ENCODE measurements around the gene ACAP3. TPM values are rescaled to one million over a fixed set of nuclear protein-coding genes. Genes with fewer than 3 reads are reported as not detected.
"Not testable (repeated sequence)": the region's sequence is repeated elsewhere in the genome, so short reads cannot be mapped to it uniquely, and the experiment has no call there.

Gene ACAP3
- total RNA-seq, 1 experiment from 2014 or later = 35.9 TPM

- in situ Hi-C loops (cut with HindIII; ENCODE audit: low pct_unique_long_range_greater_than_20kb, low sequenced_read_pairs) = no loop called here
These were observed 11.9 kb upstream of the ACAP3 start for GRCh38 chr1:1319646-1319941.

GRCh38 chr1:1318777-1319645 is 11.3 kb upstream of the ACAP3 start:
- in situ Hi-C loops (cut with HindIII; ENCODE audit: low pct_unique_long_range_greater_than_20kb, low sequenced_read_pairs) = no loop called here
- DNase-seq (ENCODE audit: low read depth) = no peak

More at GRCh38 chr1:1319646-1319941, 11.9 kb upstream of the ACAP3 start:
- DNase-seq (ENCODE audit: low read depth) = no peak

- DNase-seq (ENCODE audit: low read depth) = peak; percentile 72
- in situ Hi-C loops (cut with HindIII; ENCODE audit: low pct_unique_long_range_greater_than_20kb, low sequenced_read_pairs) = no loop called here
These were observed 10.5 kb upstream of the ACAP3 start for GRCh38 chr1:1318131-1318652.

GRCh38 chr1:1317420-1317819 is 9.7 kb upstream of the ACAP3 start:
- in situ Hi-C loops (cut with HindIII; ENCODE audit: low pct_unique_long_range_greater_than_20kb, low sequenced_read_pairs) = no loop called here
- DNase-seq (ENCODE audit: low read depth) = no peak

- in situ Hi-C loops (cut with HindIII; ENCODE audit: low pct_unique_long_range_greater_than_20kb, low sequenced_read_pairs); DNase-seq (ENCODE audit: low read depth): not testable (repeated sequence)
These were observed 8.5 kb upstream of the ACAP3 start for GRCh38 chr1:1316199-1316598.

- no peak for DNase-seq (ENCODE audit: low read depth)
- in situ Hi-C loops (cut with HindIII; ENCODE audit: low pct_unique_long_range_greater_than_20kb, low sequenced_read_pairs) = no loop called here
These were observed 7.8 kb upstream of the ACAP3 start for GRCh38 chr1:1315435-1315954.

- no peak for DNase-seq (ENCODE audit: low read depth)
- in situ Hi-C loops (cut with HindIII; ENCODE audit: low pct_unique_long_range_greater_than_20kb, low sequenced_read_pairs) = no loop called here
These were observed 7.1 kb upstream of the ACAP3 start for GRCh38 chr1:1314678-1315335.

- in situ Hi-C loops (cut with HindIII; ENCODE audit: low pct_unique_long_range_greater_than_20kb, low sequenced_read_pairs) = no loop called here
- no peak for DNase-seq (ENCODE audit: low read depth)
These were observed 6.5 kb upstream of the ACAP3 start for GRCh38 chr1:1314237-1314586.

GRCh38 chr1:1313500-1314236 is 5.9 kb upstream of the ACAP3 start:
- in situ Hi-C loops (cut with HindIII; ENCODE audit: low pct_unique_long_range_greater_than_20kb, low sequenced_read_pairs) = no loop called here
- DNase-seq (ENCODE audit: low read depth) = no peak

GRCh38 chr1:1312450-1313314 is 5.0 kb upstream of the ACAP3 start:
- in situ Hi-C loops (cut with HindIII; ENCODE audit: low pct_unique_long_range_greater_than_20kb, low sequenced_read_pairs) = no loop called here
- no peak for DNase-seq (ENCODE audit: low read depth)

GRCh38 chr1:1311107-1312104 is 3.7 kb upstream of the ACAP3 start:
- in situ Hi-C loops (cut with HindIII; ENCODE audit: low pct_unique_long_range_greater_than_20kb, low sequenced_read_pairs) = no loop called here
- DNase-seq (ENCODE audit: low read depth) = no peak

- no peak for DNase-seq (ENCODE audit: low read depth)
- in situ Hi-C loops (cut with HindIII; ENCODE audit: low pct_unique_long_range_greater_than_20kb, low sequenced_read_pairs) = no loop called here
These were observed 2.8 kb upstream of the ACAP3 start for GRCh38 chr1:1310476-1311053.

GRCh38 chr1:1310109-1310385 is 2.3 kb upstream of the ACAP3 start:
- no peak for DNase-seq (ENCODE audit: low read depth)
- in situ Hi-C loops (cut with HindIII; ENCODE audit: low pct_unique_long_range_greater_than_20kb, low sequenced_read_pairs) = no loop called here

- in situ Hi-C loops (cut with HindIII; ENCODE audit: low pct_unique_long_range_greater_than_20kb, low sequenced_read_pairs) = no loop called here
- no peak for DNase-seq (ENCODE audit: low read depth)
These were observed 1.8 kb upstream of the ACAP3 start for GRCh38 chr1:1309251-1310108.

- no peak for DNase-seq (ENCODE audit: low read depth)
- in situ Hi-C loops (cut with HindIII; ENCODE audit: low pct_unique_long_range_greater_than_20kb, low sequenced_read_pairs) = no loop called here
These were observed 1.1 kb upstream of the ACAP3 start for GRCh38 chr1:1308756-1309250.

Measured in Caki2 (cell line).